Measurements from ENCODE around the gene ALDH1A2.

The ALDH1A2 gene

GRCh38 chr15:57994221-57995049 is 71.1 kb downstream of the ALDH1A2 start:
- DNase-seq (ENCODE audit: low spot score), result no peak

- DNase-seq (ENCODE audit: low spot score), result no peak
Observed at GRCh38 chr15:57993409-57994145, 71.9 kb downstream of the ALDH1A2 start.

GRCh38 chr15:57992761-57993355 is 72.7 kb downstream of the ALDH1A2 start:
- DNase-seq (ENCODE audit: low spot score), result no peak

GRCh38 chr15:57973534-57973933 is 92.0 kb downstream of the ALDH1A2 start:
- DNase-seq (ENCODE audit: low spot score), result no peak

- no peak for DNase-seq (ENCODE audit: low spot score)
Observed at GRCh38 chr15:57972864-57973263, 92.6 kb downstream of the ALDH1A2 start.

- no peak for DNase-seq (ENCODE audit: low spot score)
Observed at GRCh38 chr15:57969996-57970395, 95.5 kb downstream of the ALDH1A2 start.

- no peak for DNase-seq (ENCODE audit: low spot score)
Observed at GRCh38 chr15:57969355-57969754, 96.2 kb downstream of the ALDH1A2 start.

GRCh38 chr15:57962887-57963286 is 102.6 kb downstream of the ALDH1A2 start:
- DNase-seq (ENCODE audit: low spot score), result no peak

- DNase-seq (ENCODE audit: low spot score), result no peak
Observed at GRCh38 chr15:57961919-57962318, 103.6 kb downstream of the ALDH1A2 start.

- no peak for DNase-seq (ENCODE audit: low spot score)
Observed at GRCh38 chr15:57957113-57957512, 108.4 kb downstream of the ALDH1A2 start.

- no peak for DNase-seq (ENCODE audit: low spot score)
Observed at GRCh38 chr15:57953874-57954273, 111.6 kb downstream of the ALDH1A2 start.

GRCh38 chr15:57951328-57951932 is 114.1 kb downstream of the ALDH1A2 start:
- no peak for DNase-seq (ENCODE audit: low spot score)

- DNase-seq (ENCODE audit: low spot score), result no peak
Observed at GRCh38 chr15:57950381-57950946, 115.0 kb downstream of the ALDH1A2 start.

GRCh38 chr15:57949374-57949943 is 116.1 kb downstream of the ALDH1A2 start:
- no peak for DNase-seq (ENCODE audit: low spot score)

GRCh38 chr15:57948351-57949289 is 116.9 kb downstream of the ALDH1A2 start:
- no peak for DNase-seq (ENCODE audit: low spot score)

GRCh38 chr15:57947781-57948180 is 117.7 kb downstream of the ALDH1A2 start:
- no peak for DNase-seq (ENCODE audit: low spot score)

GRCh38 chr15:57947282-57947681 is 118.2 kb downstream of the ALDH1A2 start:
- DNase-seq (ENCODE audit: low spot score), result no peak

- DNase-seq (ENCODE audit: low spot score), result no peak
Observed at GRCh38 chr15:57946491-57947048, 118.9 kb downstream of the ALDH1A2 start.

GRCh38 chr15:57945616-57946015 is 119.9 kb downstream of the ALDH1A2 start:
- no peak for DNase-seq (ENCODE audit: low spot score)

- DNase-seq (ENCODE audit: low spot score), result no peak
Observed at GRCh38 chr15:57943754-57944420, 121.6 kb downstream of the ALDH1A2 start.
